GM21529 (cell line): ENCODE measurements around the gene NCKAP5L.
"Not testable (repeated sequence)": the region's sequence is repeated elsewhere in the genome, so short reads cannot be mapped to it uniquely, and the experiment has no call there.

Experiments
- ATAC-seq: cut with Tn5 transposase; IDR thresholded peaks from one replicate; pipeline ENCODE4 v1.9.1; 2021; ENCODE audit not compliant: unreplicated experiment

NCKAP5L gene

GRCh38 chr12:49866859-49867569 lies 38.8 kb upstream of the NCKAP5L start:
- no peak for ATAC-seq

GRCh38 chr12:49865782-49866135 lies 37.5 kb upstream of the NCKAP5L start:
- ATAC-seq: no peak

GRCh38 chr12:49865109-49865781 lies 37.0 kb upstream of the NCKAP5L start:
- ATAC-seq: no peak

GRCh38 chr12:49864798-49865090 lies 36.5 kb upstream of the NCKAP5L start:
- no peak for ATAC-seq

GRCh38 chr12:49863946-49864797 lies 36.0 kb upstream of the NCKAP5L start:
- no peak for ATAC-seq

GRCh38 chr12:49860921-49861320 lies 32.7 kb upstream of the NCKAP5L start:
- not testable (repeated sequence) for ATAC-seq

- not testable (repeated sequence) for ATAC-seq
Measured at GRCh38 chr12:49855890-49856289, 27.7 kb upstream of the NCKAP5L start.

GRCh38 chr12:49854976-49855375 lies 26.8 kb upstream of the NCKAP5L start:
- ATAC-seq: no peak

- no peak for ATAC-seq
Measured at GRCh38 chr12:49853671-49854070, 25.5 kb upstream of the NCKAP5L start.

- no peak for ATAC-seq
Measured at GRCh38 chr12:49847161-49847560, 18.9 kb upstream of the NCKAP5L start.

GRCh38 chr12:49846032-49846431 lies 17.8 kb upstream of the NCKAP5L start:
- ATAC-seq: no peak

- ATAC-seq: no peak
Measured at GRCh38 chr12:49843876-49844437, 15.7 kb upstream of the NCKAP5L start.

GRCh38 chr12:49843411-49843810 lies 15.2 kb upstream of the NCKAP5L start:
- ATAC-seq: no peak

- peak; percentile 88 for ATAC-seq
Measured at GRCh38 chr12:49842519-49843352, 14.5 kb upstream of the NCKAP5L start, which contains the start of gene BCDIN3D. TSS of gene BCDIN3D (minus strand) at chr12:49843106. CDS start at chr12:49843087, 19 bp downstream.

GRCh38 chr12:49838973-49839633 lies 10.9 kb upstream of the NCKAP5L start:
- no peak for ATAC-seq

GRCh38 chr12:49832836-49833421 lies 4.7 kb upstream of the NCKAP5L start:
- no peak for ATAC-seq

- no peak for ATAC-seq
Measured at GRCh38 chr12:49831717-49832116, 3.5 kb upstream of the NCKAP5L start.

- peak; percentile 19 for ATAC-seq
Measured at GRCh38 chr12:49827401-49828099, 663 bp downstream of the NCKAP5L start.

GRCh38 chr12:49827051-49827400 lies 1.2 kb downstream of the NCKAP5L start:
- ATAC-seq: no peak
